HG02763 (cell line): ENCODE data around the gene CLMN.

Source experiments
- ATAC-seq: cut with Tn5 transposase; IDR thresholded peaks from one replicate; pipeline ENCODE4 v1.9.1; 2021; ENCODE audit warnings: mild to moderate bottlenecking, moderate library complexity; ENCODE audit not compliant: unreplicated experiment

Gene CLMN

GRCh38 chr14:95264271-95264973, 55.3 kb downstream of the CLMN start:
- no peak for ATAC-seq

GRCh38 chr14:95263527-95264231, 56.0 kb downstream of the CLMN start:
- ATAC-seq = no peak

- ATAC-seq = no peak
Observed at GRCh38 chr14:95262511-95262891, 57.2 kb downstream of the CLMN start.

- ATAC-seq = no peak
Observed at GRCh38 chr14:95261616-95262510, 57.8 kb downstream of the CLMN start.

- no peak for ATAC-seq
Observed at GRCh38 chr14:95260537-95261361, 59.0 kb downstream of the CLMN start.

GRCh38 chr14:95258754-95259593, 60.7 kb downstream of the CLMN start:
- no peak for ATAC-seq

GRCh38 chr14:95258156-95258555, 61.6 kb downstream of the CLMN start:
- no peak for ATAC-seq

GRCh38 chr14:95257521-95257920, 62.2 kb downstream of the CLMN start:
- no peak for ATAC-seq

- no peak for ATAC-seq
Observed at GRCh38 chr14:95256776-95257060, 63.0 kb downstream of the CLMN start.

- no peak for ATAC-seq
Observed at GRCh38 chr14:95256002-95256775, 63.5 kb downstream of the CLMN start.

GRCh38 chr14:95255487-95255886, 64.2 kb downstream of the CLMN start:
- ATAC-seq = no peak

GRCh38 chr14:95255013-95255412, 64.7 kb downstream of the CLMN start:
- ATAC-seq = no peak

- ATAC-seq = no peak
Observed at GRCh38 chr14:95254288-95254687, 65.4 kb downstream of the CLMN start.

GRCh38 chr14:95253039-95253630, 66.6 kb downstream of the CLMN start:
- ATAC-seq = no peak

GRCh38 chr14:95252219-95252618, 67.5 kb downstream of the CLMN start:
- no peak for ATAC-seq

- ATAC-seq = no peak
Observed at GRCh38 chr14:95250936-95251335, 68.8 kb downstream of the CLMN start.

- no peak for ATAC-seq
Observed at GRCh38 chr14:95250140-95250769, 69.5 kb downstream of the CLMN start.

GRCh38 chr14:95248432-95248831, 71.3 kb downstream of the CLMN start:
- no peak for ATAC-seq
